Loucy (cell line): ENCODE results near the gene ZNF385B.

ENCODE experiments used
- CTCF ChIP-seq: fragments of 200-600 bp; sonication (generic); conservative IDR thresholded peaks from 2 replicates; pipeline ENCODE4 v1.5.1; 2014; ENCODE audit warnings: mild to moderate bottlenecking, antibody characterized with exemption, low read length
- EZH2phosphoT487 ChIP-seq: fragments of 200-600 bp; IDR thresholded peaks from 2 replicates; pipeline ENCODE4 v1.6.1; 2018; ENCODE audit warnings: antibody characterized with exemption, mild to moderate bottlenecking, moderate library complexity, borderline replicate concordance

- TF ChIP-seq CTCF = no peak
- no peak for TF ChIP-seq EZH2phosphoT487
These were observed 291.6 kb downstream of the ZNF385B start for GRCh38 chr2:179569831-179570233.
